T-helper 2 cell (primary cell): ENCODE results near the gene SETBP1.

Experiments
- DNase-seq, 5 experiments: peaks; one replicate each; pipeline versions ENCODE4 v3.0.0 to v3.0.0-alpha.2; 2012 to 2022

SETBP1 gene

DNA sequence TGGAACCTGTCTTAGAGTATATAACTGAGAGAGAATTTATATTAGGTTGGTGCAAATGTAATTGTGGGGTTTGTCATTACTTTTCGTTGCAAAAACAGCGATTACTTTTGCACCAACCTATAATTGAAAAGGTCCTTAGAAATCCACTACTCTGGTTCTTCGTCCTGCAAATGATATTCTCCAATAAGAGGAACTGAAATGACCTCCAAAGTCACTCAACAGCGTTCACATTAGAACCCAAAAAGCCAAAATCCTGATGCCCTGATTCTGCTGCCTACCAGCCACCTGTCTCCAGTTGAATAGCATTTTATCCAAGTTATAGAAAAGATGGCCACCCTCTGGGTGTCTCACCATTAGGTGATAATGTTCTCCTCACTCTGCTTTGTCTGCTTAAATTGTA, 230.6 kb downstream of the SETBP1 start:
- no peak for DNase-seq

DNA sequence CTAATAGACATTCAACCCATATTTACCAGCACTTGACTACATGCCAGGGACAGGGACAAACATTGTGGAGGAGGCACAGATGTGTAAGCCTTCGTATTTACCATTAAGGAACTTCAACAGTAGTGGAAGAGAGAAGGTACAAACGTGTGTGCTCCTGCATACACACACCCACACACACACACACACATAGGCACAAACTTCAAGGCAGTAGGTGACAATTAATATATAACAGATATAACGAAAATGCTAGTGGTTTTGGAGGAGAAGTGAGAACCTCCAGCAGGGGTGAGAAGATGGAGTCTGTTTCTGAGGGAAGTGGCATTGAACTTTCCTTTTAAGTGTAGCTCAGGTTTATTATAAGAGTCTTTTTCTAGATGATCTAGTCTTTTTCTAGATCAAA, 231.1 kb downstream of the SETBP1 start:
- DNase-seq: no peak

DNA sequence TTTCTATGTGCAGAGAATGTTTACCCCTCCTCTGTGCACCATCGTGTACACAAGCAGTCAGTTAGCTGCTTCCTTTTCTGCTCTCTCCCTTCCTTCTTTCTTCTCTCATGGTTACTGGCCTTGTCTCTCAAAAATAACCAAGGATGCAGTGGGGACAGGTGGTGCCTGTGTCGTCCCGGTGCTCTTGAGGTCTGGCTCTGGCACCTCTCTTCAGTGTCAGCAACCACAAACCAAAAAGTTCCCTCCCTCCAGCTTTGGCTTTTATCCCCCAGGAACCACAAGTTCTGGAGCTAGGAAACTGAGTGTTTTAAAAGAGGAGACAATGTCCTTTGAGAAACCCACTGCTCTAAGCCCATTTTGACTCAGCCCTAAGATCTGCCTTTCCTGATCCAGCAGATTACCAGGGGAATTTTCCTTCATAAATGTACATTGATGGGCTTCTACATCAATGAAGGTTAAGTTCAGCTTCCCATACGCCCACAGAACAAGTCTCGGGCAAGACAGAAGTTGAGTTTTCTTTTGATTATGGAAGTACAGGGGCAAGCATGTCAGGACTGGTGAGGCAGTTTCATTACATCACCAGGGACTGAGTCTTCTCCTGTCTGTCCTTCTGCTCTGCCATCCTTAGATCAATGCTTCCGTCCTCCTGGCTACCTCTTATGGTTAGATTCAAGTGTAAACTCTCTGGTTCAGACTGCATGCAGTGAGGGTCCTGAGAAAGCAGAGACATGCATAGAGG, 232.2 kb downstream of the SETBP1 start:
- DNase-seq: no peak

DNA sequence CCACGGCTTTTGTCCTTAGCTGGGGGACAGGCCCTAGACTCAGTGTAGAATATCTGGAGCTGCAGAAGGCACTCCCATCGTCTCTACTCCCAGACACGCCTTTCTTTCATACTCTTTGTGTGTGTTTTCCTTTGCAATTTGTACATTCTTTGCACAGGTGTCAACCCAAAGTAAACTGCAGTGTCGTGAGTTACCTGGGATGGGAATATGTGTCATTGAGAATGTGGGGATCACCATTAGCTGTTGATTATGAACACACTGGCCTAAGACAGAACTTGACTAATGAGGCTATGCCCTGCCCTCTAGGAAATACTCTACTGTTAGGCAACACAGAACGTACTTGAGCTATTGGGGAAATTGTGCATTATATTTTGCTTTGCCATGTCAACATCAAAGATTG, 233.3 kb downstream of the SETBP1 start:
- no peak for DNase-seq

DNA sequence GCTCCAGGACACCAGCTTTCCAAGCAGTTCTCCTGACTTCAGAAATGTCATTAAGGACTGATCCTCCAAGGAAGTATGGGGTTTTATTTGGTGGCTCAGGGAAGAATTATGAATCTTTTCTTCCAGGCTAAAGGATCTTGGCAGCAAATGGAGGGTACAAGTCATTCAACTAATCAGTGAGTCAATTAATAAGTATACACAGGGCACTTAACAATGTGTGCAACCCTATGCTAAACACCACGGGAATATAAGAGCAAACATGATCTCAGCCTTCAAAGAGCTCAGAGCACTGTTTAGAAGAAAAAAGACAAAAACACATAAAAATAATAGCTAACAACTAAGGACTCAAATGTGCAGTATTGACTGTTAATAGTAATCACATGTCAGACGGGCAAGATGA, 234.5 kb downstream of the SETBP1 start:
- DNase-seq: no peak

DNA sequence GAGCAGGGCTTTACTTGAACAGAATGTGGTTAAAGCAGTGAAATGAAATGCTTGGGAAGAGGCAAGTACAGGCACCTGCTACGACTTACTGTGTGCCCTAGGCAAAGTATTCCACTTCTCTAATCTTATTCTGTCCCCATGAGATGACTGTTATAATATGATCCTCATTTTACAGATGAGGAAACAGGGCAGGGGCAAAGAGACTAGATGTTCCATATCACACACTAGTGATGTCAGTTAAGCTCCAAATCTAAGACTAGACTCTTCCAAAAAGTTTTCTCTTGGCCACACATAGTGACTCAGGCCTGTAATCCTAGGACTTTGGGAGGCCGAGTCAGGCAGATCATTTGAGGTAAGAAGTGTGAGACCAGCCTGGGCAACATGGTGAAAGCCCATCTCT, 235.0 kb downstream of the SETBP1 start:
- no peak for DNase-seq

DNA sequence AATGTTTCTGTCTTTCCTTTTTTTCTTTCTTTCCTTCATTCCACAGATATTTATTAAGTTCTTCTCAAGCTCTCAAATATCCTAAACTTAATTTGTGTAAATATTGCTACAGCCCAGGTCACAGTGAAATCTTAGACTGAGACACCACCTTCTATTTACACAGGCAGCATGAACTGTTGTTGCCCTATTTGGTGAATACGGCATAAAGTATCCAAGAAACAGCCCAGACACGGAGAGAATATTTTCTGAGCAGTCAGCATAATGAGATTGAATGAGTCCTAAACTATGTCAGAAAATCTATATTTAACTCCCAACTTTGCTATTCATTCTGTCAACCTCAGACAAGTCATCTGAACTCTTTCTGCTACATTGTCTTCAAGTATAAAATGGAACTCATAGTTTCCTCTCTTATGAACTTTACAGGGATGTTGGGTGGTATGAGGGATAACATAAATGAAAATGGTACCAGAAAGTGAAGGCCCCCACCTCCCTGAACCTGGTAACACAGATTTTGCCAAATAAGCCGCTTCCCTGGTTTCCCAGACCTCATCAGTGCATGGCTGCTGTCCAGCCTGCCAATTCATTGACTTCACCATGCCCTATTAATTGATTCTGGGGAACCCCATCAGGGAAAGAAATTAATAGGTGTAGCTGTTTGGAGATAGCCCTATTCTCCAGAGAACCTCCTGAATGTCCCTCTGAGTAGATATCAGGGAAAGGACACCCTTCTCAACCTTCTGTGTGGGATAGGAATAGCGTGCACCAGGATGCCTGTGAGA, 235.9 kb downstream of the SETBP1 start:
- no peak for DNase-seq

DNA sequence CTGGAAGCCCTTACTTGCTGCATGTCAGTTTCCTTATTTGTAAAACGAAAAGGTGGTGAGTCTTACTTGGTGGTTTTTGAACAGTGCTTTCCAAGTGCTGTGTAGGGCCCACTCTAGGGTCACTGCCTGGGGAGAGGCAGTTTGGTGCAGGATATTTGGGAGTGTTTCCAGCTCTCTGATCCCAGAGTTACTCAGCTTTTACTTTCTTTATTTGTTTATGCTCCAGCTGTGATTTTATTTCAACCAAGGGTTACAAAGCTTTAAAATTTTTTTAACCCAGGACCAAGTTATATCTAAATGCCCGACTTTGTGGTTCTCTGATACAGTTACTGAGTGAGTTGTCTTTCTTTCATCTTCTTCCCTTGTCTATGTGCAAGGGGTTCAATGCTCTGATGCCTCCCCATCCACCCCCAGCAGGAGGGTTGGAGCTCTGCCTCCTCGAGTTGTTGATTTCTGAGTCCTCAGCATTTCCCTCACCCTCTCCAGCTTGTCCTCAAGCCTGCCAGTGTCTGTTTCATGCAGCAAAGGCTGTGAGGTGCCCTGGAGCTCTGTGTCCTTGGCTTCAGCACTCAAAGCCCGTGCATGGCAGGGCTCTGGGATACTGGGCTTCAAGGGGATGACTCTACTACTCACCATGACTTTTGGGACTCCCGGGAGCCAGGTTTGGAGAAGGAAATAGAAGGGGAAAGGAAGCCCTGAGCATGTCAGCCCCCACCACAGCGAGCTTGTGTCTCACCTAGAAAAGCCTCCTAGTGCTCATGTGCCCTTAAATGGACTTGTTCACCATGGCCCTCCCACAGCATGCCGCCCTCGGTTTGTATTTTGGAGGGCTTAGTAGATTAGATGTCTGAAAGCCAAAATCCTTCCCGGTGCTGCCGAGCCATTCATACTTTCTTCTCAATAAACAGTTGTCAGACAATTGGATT, 236.8 kb downstream of the SETBP1 start:
- no peak for DNase-seq

DNA sequence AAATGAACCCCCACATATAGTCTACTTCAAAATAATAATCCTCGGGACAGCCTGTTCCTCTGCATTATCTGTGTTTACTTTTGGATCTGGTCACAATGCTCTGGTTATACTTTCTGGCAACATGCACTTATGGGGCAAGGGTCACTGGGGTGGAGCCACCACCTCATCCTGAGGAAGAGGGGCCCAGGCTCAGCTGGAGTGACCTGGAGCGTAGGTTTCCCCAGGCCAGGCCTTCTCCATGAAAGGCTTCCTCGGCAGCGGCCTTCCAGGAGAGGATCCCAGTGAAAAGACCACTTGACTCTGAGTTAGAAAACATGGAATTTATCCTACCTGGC, 237.4 kb downstream of the SETBP1 start:
- DNase-seq: no peak

DNA sequence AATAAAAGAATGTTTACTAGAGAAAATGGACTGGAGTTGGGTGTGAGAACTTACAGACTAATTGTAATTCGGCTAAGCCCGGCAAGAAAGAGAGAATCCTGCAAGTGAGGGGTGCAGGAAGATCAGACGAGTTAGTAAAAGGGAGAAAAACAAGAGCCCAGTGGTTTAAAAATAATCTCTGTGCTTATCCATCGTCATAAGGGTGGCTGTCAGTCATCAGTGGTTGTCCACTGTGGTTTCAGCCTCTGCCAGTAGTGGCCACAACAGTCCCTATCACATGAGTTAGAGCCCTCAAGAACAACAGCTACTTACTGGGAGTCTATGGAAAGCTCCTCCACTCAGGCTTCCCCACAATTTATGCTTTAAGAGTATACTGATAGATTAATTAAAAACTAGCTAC, 239.8 kb downstream of the SETBP1 start:
- DNase-seq: no peak

DNA sequence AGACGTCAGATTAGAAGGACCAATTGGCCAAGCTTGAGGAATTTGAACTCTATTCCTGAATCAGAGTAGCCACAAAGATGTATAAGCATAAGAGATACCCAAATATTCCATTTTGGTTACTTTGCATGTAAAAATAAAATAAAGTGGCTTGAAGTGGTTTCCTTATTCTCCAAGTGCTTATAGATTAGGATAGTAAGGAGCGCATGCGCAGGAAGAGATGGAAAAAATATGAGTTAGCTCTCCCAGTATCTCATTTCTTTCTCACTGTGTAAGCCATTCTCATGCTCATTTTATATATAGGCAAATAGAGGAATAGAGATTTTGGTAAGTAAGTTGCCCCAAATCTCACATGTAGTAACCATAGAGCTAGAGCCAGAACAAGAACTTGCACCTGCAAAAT, 241.3 kb downstream of the SETBP1 start:
- no peak for DNase-seq

DNA sequence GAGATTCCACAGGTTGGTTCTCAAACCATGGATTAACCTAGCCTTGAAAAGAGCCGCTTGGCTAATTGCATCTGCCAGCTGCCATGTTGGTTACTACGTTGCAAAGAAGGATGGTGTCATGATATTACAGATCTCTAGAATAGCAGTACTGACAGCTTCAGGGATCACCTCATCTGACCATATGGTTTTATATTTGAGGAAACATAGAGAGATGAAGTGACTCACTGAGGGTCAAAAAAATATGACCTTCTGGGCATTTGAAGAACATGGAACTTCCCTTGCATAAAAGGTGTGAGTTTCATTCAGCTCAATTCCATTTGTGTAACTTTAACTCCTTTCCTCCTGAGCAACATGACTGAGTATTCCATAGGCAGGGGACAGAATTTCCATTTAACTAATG, 242.3 kb downstream of the SETBP1 start:
- no peak for DNase-seq

DNA sequence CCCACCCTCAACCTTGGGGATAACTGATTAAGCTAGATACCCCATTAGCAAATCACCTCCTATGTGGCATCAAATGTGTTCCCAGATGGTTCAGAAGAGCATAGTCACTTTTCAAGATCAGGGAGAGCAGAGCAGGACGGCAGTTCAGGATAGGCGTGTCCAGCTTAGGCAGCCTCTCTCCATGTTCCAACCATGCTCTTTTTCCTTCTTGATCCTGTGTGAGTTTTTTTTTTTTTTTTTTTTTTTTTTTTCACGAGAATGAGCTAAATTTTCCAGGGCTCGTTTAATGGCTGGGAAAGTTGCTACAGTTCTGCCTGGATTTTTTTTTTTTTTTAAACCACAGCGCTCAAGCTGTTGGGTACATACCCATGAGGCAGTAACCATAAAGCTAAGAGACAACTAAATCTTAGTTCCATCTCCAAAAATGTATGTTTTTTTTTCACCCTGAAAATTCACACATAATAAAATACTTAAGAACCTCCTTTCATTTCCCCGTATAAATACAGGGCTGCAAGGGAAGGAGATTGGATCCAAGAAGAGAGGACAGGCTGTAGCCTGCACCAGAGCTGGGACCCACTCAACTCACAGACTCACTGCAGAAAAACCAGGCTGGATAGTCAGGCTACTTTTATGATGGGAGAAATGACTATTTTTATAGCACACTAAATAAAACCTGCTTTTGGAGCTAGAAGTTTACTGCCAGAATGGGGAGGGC, 244.3 kb downstream of the SETBP1 start:
- no peak for DNase-seq

DNA sequence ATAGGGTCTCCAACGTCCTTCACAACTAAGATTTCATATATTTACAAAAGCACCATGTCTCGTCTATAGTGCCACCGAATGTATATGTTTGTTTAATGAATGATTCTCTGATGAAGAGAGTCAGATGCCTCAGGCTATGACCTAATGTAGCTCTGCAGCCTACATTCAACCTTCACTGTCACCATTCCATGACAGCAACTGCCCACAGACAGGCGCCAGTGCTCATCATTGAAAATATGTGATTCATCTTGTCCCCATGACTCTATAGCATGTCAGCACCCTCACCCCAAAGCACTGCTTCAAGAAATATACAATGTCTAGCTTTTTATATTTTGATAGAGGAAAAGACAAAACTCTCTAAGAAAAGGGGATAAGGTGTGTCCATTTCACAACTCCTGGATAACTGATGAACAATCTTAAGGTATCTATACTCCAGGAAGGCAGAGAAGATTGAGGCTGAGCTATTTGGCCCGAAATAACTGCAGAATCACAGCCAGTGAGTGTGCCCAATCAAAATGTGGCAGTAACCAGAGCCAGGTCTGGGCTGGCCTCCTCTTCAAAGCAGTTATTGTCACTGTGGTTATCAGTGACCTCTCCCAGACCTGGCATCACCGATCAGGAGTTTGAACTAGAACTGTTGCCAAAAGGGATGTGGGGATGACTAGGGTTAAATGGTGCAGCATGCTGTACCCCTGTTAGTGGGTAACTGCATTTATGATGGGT, 246.6 kb downstream of the SETBP1 start:
- DNase-seq: no peak

DNA sequence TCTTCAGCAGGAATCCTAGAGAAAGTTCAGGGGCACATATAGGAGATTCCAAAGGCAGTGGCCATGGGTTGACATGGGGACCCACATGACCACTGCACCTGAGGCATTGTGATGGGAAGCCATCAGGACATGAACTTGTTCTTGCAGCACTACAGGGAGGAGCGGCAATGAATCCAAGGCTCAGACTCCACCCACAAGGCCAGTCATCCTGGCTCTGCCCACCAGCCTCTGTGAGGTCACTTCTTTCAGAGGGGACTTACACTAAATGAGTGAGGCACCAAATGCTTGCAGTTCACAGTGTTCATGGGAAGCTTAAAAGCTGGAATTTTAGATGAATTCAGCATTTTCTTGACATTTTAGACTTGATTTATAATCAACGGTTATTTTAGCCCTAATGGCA, 254.2 kb downstream of the SETBP1 start:
- DNase-seq: no peak

DNA sequence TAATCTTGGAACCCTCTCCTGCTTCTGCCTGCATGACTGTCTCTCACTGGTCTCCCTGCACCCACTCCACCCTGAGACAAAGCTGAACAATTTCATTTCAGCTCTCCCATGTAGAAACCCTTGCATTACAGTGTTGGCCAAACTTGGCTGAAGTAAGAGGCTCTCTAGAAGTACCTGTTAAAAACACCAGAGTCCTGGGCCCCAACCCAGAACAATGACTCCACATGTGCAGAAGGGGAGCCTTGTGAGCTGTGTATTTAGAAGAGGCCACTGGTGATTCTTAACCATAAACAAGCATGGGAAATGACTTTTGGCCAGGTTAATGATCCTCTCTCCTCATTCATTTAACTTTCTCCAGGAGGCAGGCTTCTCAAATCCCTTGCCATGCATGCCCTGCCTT, 254.8 kb downstream of the SETBP1 start:
- no peak for DNase-seq

DNA sequence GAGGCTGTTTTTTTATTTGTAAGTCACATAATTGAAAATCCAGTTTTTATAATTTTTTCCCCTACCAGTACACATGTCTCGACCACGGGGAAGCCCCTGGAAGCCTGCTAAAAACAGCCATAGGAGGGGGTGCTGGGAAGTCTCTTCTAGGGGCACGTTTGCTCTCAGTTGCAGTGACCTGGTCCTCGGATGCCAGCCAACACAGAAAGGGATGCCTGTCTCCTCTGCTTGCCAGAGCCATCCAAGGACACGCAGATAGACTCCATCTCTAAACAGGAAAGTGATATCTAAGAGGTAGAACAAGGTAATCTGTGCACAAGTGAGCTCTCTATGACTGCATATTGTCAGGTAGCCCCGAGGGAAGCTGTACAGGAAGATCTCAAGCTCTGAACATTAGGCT, 255.8 kb downstream of the SETBP1 start:
- DNase-seq: no peak

DNA sequence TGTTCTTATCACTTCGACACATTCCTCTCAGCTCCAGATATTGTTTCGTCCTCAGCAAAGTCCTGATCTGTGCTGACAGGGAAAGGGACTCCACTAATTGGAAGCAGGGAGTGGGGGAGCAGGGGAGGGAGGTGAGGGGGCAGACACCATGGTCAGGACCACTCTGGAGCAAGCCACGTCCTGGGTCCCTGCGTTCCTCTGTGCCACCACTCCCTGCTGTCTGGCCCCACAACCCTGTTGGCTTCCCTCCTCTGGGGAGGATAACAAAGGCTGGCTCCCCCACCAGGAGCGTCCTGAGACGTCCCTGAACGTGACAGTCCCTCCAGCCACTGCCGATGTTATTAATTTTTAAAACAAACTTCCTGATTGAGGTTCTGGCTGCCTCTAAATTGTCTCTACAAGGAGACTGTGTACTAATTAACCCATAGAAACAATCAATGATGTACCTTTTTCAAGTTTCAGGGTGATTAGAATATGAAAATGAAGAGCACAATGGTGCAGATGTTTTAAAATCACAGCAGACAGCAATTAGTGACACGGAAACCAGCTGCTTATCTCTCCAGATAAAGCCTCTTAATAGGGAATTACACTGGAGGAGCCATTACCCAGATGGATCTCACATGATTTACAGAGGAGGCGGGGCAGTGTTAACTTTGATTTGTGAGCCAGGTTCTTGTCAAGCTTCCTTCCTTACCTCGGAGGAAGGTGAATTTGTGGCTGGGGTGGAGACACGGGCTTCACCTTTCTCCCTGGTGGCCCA, 257.5 kb downstream of the SETBP1 start:
- DNase-seq: no peak

DNA sequence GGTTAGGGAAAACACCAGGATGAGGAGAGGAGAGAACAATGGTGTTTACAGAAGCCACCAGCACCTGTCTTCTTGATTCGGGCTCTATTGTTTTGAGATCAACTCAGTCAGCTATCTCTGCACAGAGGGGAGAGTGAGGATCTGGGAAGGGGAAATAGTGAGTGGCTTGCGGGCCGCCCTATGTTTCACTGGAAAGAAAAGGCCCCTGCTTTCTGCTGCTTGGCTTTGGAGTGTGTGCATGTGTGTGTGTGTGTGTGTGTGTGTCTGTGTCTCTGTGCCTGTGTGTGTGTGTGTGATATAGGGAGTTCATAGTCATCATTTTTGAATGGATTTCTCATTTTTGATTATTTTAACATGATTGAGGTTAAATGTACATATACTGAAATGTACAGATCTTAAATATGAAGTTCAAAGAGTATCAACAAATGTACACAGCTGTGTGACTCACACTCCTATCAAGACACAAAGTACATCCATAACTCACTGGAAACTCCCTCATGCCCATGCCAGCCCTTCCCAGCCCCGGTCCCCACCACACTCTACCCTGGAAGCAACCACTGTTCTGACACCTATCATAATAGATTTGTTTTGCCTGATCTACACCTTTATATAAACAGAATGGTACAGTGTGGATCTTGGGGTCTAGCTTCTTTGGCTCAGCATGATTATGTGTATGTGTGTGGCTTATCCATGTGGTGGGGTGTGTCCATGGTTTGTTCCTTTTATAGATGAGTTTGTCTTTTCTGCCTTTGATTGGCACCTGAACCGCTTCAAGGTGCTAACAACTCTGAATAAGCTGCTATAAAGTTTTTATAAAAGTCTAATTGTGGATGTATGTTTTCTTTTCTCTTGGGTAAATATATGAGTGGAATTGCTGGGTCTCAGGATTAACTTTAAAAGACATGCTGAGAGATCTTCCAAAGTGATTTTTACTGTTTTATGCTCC, 258.3 kb downstream of the SETBP1 start:
- no peak for DNase-seq

DNA sequence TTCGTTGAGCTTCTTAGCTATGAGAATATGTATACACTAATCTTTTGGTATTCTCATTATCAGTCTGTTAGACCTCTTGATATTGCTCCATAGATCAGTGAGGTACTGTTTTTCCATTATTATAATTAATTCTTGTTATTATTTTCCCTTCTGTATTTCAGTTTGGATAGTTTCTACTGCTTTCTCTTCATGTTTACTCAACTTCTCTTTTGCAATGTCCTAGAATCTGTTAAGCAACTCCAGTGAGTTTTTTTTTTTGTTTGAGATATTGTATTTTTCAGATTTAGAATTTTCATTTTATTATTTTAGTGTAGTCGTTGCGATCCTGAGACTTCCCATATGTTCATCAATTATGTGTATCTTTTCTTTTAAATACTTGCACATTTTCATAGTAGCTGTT, 260.8 kb downstream of the SETBP1 start:
- no peak for DNase-seq
